ENCODE results near the gene TICAM1.

TICAM1 gene

DNA sequence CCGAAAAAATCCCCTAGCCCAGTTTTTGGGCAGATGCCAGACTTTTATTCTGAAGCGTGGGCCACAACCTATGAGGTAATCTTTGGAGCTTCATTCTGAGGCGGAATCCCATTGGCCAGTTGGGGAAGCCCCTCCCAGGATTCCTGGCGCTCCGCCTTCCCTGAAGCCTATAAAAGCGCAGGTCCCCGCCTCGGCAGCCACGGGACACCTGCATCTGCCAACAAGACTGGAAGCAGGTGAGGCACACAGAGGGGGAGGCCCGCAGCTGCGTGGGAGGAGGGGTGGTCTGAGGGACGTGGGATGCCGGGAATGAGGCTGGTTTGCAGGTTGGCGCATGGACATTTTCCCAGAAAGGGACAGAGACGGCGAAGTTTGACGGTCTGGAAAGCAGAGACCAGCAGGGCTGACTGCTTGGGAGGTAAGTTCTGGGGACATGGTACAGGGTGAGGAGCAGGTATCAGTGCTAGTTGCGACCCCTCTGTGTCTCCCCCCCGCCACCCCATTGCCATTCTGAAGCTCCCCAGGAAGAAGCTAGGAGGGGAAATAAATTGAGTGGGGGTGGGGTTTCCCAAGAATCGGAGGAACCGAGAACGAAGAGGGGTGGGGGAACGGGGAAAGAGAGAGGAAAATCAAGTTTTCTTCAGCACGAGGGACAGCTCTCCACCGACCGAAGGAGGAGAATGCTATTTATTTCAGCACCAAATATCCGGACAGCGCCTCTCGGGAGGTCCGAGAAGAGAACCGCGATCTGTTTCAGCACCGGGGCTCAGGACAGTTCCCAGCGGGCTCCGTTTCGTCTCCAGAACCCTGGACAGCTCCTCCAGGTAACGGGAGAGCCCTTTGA is 62.4 kb downstream of the TICAM1 start:
- peak; percentile 66 to 79 for DNase-seq

Data from CD4-positive, alpha-beta T cell treated with Interleukin-1 beta for 1 hour (primary cell).